AG04450 (cell line): Measurements from ENCODE around the gene DYSF. TPM values are rescaled to one million over a fixed set of nuclear protein-coding genes. Genes with fewer than 3 reads are reported as not detected.

ENCODE experiments used
- CTCF ChIA-PET: fragments of 300-600, 350-600 bp; formaldehyde crosslinking; extraction: SDS; loops from one replicate; lab custom pipeline; 2022; ENCODE audit warnings: antibody characterized with exemption, inconsistent platforms; lab: Charles Lee
- POLR2A ChIA-PET: fragments of 350-600 bp; formaldehyde crosslinking; extraction: SDS; loops from one replicate; lab custom pipeline; 2021; ENCODE audit warnings: antibody characterized with exemption, inconsistent platforms; lab: Yijun Ruan, JAX
- DNase-seq: peaks from one replicate; pipeline ENCODE4 v3.0.0-alpha.2; 2011; ENCODE audit warnings: low read depth, low spot score
- H3K27ac ChIP-seq: one replicate; pipeline ENCODE4 v1.5.1; 2012; ENCODE audit warnings: low read depth, low read length, control low read depth
- H3K27me3 ChIP-seq: one replicate; pipeline ENCODE4 v1.6.0; 2012; ENCODE audit warnings: low read length; ENCODE audit not compliant: control insufficient read depth, insufficient read depth
- H3K4me3 ChIP-seq: 2 replicates; pipeline ENCODE4 v1.5.1; 2011; ENCODE audit warnings: mild to moderate bottlenecking, low read depth, low read length, control low read depth
- H3K9me3 ChIP-seq: 2 replicates; pipeline ENCODE4 v1.5.1; 2012; ENCODE audit warnings: low read length; ENCODE audit not compliant: control insufficient read depth, insufficient read depth
- polyA plus RNA-seq: library from polyadenylated mRNA; depleted of rRNA; stranded (reverse); fragments of >200 nt; gene quantifications from 2 replicates; pipeline ENCODE4 v1.2.3, GENCODE V29; 2011
- TF ChIP-seq, protein P1 (sequence below): IDR thresholded peaks from 2 replicates; pipeline ENCODE4 v1.5.1; 2011; ENCODE audit warnings: low read depth, low read length, control low read depth, inconsistent platforms

DYSF gene
- polyA plus RNA-seq, 1 experiment = 0.07 TPM

DNA sequence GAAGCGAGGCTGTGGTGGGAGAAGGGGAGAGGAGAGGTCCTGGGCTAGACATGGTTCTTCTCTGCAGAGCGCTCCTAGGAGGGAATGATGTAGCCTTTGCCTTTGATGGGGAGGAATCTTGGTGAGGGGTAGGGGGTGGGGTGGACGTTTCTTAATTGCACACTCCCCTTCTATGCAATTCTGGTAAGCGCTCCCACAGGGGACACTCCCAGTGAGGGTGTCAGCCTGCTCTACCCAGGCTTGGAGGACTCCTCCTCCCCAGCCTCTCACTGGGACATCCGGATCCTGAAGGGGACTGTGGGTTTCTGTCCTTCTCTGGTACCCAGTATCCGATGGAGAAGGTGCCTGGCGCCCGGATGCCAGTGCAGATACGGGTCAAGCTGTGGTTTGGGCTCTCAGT is 114.3 kb downstream of the DYSF start:
- Histone ChIP-seq H3K4me3 (no peak overlapping the region), H3K27me3 (peaks cover 5% of the 10 kb centered on the region), H3K9me3 (peaks cover 20% of the 10 kb centered on the region), H3K27ac (no peak overlapping the region)
- TF ChIP-seq, protein P1, sequence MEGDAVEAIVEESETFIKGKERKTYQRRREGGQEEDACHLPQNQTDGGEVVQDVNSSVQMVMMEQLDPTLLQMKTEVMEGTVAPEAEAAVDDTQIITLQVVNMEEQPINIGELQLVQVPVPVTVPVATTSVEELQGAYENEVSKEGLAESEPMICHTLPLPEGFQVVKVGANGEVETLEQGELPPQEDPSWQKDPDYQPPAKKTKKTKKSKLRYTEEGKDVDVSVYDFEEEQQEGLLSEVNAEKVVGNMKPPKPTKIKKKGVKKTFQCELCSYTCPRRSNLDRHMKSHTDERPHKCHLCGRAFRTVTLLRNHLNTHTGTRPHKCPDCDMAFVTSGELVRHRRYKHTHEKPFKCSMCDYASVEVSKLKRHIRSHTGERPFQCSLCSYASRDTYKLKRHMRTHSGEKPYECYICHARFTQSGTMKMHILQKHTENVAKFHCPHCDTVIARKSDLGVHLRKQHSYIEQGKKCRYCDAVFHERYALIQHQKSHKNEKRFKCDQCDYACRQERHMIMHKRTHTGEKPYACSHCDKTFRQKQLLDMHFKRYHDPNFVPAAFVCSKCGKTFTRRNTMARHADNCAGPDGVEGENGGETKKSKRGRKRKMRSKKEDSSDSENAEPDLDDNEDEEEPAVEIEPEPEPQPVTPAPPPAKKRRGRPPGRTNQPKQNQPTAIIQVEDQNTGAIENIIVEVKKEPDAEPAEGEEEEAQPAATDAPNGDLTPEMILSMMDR = no peak
- CTCF ChIA-PET = no interaction called here
- POLR2A ChIA-PET = no interaction called here
- DNase-seq = no peak

DNA sequence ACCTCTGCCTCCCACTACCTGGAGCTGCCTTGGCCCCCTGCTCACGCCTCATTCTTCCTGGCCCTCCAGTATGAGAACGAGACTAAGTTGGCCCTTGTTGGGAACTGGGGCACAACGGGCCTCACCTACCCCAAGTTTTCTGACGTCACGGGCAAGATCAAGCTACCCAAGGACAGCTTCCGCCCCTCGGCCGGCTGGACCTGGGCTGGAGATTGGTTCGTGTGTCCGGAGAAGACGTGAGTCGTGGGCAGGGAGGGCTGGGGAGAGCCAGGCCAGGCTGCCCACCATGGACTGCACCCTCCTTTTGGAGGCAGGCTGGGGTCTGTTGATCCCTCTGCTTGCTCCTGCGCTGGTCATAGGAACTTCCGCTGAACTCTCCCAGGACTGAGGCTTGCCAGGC is 114.7 kb downstream of the DYSF start:
- ChIA-PET POLR2A (no interaction called here), CTCF (no interaction called here)
- Histone ChIP-seq H3K27ac (no peak overlapping the region), H3K9me3 (peaks cover 20% of the 10 kb centered on the region), H3K4me3 (no peak overlapping the region), H3K27me3 (peaks cover 4% of the 10 kb centered on the region)
- DNase-seq = no peak
- TF ChIP-seq, protein P1 = no peak

DNA sequence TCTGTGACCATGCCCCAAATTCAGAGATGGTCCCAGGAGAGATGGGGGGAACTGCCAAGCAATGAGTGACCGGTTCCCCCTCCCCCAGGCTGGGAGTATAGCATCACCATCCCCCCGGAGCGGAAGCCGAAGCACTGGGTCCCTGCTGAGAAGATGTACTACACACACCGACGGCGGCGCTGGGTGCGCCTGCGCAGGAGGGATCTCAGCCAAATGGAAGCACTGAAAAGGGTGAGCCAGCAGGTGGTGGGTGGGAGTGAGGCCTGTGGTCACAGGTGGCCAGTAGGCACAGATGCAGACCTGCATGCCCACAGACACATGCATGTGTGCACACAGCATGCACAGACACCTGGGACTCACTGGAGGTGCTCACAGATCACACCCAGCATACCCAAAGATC is 117.2 kb downstream of the DYSF start:
- H3K9me3 ChIP-seq = peaks cover 20% of the 10 kb centered on the region
- TF ChIP-seq, protein P1 = no peak
- no peak for DNase-seq
- no peaks in the 10 kb centered on the region for H3K27me3 ChIP-seq
- CTCF ChIA-PET = no interaction called here
- no peak overlapping the region for H3K4me3 ChIP-seq
- no peak overlapping the region for H3K27ac ChIP-seq
- POLR2A ChIA-PET = no interaction called here

- POLR2A ChIA-PET = no interaction called here
- no peaks in the 10 kb centered on the region for H3K27me3 ChIP-seq
- no peak overlapping the region for H3K4me3 ChIP-seq
- H3K9me3 ChIP-seq = peaks cover 20% of the 10 kb centered on the region
- no peak overlapping the region for H3K27ac ChIP-seq
- TF ChIP-seq, protein P1 = no peak
- no peak for DNase-seq
- CTCF ChIA-PET = no interaction called here
These were observed 117.6 kb downstream of the DYSF start for GRCh38 chr2:71570951-71571460.

DNA sequence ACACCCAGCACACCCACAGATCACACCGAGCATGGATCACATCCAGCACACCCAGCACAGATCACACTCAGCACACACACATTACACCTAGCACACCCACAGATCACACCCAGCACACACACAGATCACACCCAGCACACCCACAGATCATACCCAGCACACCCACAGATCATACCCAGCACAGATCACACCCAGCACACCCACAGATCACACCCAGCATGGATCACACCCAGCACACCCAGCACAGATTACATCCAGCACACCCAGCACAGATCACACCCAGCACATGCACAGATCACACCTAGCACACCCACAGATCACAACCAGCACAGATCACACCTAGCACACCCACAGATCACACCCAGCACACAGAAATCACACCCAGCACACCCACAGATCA is 118.6 kb downstream of the DYSF start:
- TF ChIP-seq, protein P1 = no peak
- peaks cover 20% of the 10 kb centered on the region for H3K9me3 ChIP-seq
- no peak overlapping the region for H3K4me3 ChIP-seq
- ChIA-PET POLR2A (no interaction called here), CTCF (no interaction called here)
- H3K27ac ChIP-seq = no peak overlapping the region
- H3K27me3 ChIP-seq = no peaks in the 10 kb centered on the region
- no peak for DNase-seq
